LHCN-M2 (cell line): ENCODE measurements around the gene HIBADH. TPM values are rescaled to one million over a fixed set of nuclear protein-coding genes. Genes with fewer than 3 reads are reported as not detected.
"Not testable (repeated sequence)": the region's sequence is repeated elsewhere in the genome, so short reads cannot be mapped to it uniquely, and the experiment has no call there.

Experiments
- DNase-seq: peaks from one replicate; pipeline ENCODE4 v3.0.0-alpha.2; 2012; ENCODE audit warnings: low read depth
- total RNA-seq: library from RNA; depleted of rRNA; stranded (reverse); fragments of >200 nt; gene quantifications from 2 replicates; pipeline ENCODE4 v1.2.3, GENCODE V29; 2014

The HIBADH gene
- total RNA-seq, 1 experiment from 2014 or later, result 99.7 TPM

DNA sequence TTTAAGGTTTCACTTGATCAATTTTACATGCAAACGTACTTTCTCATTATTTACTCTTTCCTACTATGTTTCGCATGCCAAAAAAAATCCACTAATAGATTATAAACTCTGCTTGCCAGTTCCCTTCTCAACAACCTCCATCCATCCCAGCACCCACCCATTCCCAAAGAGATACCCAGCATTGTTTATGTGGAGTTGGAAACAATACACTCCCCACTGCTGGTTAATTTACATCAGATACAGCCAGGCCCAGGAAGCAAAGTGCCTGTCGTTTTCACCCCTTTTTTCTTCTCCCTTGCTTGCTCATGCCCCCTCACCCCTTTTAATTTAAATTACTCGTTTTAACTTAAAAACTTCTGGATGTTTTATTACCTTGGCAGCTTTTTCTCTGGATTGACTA is 59.9 kb downstream of the HIBADH start:
- DNase-seq, result no peak

GRCh38 chr7:27601217-27601616 is 61.5 kb downstream of the HIBADH start:
- DNase-seq, result no peak

DNA sequence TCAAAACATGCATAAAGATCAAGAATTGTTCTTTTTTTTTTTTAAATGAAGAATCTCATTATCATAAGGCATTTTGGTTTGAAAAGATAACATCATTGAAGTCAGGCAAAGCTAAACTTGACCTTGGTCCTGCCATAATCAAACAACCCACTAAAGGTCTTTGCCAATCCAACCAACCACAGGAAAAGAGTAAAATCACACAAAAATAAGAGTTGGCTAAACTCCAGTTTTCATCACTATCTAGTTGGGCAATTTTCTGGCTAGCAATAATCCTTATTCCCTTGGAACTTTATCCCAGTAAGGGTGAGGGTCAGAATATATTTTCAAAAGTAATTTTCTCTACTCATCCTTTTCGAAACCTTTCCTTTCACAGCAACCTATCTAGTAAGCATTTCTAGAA is 62.4 kb downstream of the HIBADH start:
- peak; percentile 32 for DNase-seq

DNA sequence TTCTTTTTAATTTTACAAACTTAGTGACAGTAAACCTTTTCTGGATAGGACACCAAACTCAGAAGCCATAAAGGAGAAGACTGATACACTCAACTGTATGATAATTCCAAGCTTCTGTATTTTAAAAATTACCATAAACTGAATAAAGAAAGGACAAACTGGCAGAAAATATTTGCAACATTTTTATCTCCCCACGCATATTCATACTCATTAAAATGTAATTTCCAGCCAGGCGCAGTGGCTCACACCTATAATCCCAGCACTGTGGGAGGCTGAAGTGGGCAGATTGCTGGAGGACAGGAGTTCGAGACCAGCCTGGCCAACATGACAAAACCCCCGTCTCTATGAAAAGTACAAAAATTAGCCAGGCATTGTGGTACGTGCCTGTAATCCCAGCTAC is 67.7 kb downstream of the HIBADH start:
- no peak for DNase-seq

GRCh38 chr7:27593226-27593625 is 69.5 kb downstream of the HIBADH start:
- DNase-seq, result peak; percentile 49

DNA sequence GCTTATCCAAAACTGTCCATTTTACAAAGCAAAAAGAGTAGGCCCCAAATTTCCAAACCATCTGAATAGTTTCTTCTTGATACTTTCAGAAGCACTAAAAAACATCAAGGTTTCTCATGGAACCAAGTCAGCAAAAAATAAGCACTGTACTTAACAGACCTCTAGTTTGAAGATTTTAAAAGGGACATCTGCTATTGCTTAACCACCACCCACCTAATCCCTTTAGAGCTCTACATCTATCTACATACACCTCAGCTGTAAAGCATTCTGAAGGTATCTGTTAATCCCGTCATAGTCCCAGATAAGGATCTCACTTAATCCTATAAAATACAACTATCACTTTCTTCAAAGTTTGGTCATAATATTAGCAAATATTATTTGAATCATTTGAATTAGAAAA is 72.3 kb downstream of the HIBADH start:
- DNase-seq, result no peak

GRCh38 chr7:27587429-27587828 is 75.3 kb downstream of the HIBADH start:
- DNase-seq, result no peak

DNA sequence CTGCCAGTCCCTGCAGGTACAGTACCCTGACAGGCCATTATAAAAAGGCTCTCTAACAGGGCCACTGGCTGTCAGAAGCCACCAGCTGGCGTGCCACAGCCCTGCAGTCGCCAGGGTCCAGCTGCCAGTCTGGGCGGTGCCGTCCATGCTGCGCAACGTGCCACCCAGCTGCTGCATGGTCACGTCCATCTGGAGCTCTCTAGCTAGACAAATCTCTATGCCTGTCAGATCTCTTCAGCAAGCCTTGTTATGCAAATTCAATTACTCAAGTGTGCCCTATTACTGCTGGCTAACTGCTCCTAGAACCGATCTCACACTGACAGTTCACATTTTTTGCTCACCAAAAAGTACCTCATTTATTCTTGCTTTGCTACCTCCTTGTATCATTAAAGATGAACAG is 75.9 kb downstream of the HIBADH start:
- peak; percentile 71 for DNase-seq

GRCh38 chr7:27585781-27586447 is 76.8 kb downstream of the HIBADH start:
- DNase-seq, result no peak

DNA sequence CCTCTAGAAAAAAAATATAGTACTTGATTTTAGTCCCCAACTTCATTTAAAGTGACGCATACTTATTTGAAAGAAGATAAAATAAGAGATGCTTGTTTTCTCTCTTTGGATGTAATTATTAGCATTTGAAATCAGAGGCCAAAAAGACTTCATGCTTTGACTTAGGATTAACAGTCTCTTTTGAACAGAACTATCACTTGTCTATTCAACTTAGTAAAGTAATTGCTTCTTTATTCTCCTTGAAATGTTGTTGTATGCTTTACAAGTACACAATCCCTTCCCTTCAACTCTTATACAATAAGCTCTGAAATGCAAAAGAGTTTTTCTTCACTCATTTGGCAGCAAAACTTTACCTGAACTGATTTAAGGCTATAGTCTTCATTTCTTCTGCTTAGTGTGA is 80.8 kb downstream of the HIBADH start:
- no peak for DNase-seq

DNA sequence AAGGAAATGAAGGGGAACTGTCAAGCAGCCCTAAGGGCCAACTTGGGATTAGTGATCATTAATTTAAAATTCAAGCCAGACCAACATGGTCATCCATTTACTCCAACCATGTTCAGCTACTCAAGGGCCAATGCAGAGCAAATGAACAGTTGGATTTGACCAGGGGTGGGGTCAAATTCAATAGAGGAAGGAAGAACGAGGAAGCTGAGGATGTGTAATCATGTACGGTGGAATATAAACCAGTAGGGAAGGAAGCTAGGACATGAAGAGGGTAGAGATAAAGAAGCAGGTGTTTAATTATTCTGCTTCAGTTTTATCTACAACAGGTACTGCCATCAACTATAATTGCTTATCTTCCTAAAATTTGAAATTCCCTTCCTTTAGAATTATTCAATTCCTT is 81.6 kb downstream of the HIBADH start:
- DNase-seq, result no peak

DNA sequence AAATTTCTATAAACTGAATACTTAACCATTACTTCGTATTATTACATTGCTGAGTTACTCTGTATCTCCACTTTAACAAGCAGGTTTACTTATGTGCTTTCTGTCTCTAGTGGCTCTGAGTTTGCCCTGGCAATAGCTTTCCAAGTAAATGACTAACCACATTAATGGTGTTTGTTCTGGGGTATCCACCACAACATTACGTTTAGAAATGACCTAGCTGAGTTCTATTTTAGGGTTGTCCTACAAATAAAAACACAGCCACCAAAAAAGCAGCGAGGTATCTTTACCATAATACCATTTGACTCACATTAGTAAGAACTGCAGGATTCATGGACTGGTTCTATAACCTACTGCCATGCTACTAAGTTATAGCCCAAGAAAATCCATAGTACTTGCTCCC is 83.1 kb downstream of the HIBADH start:
- peak; percentile 51 for DNase-seq

GRCh38 chr7:27578169-27578568 is 84.5 kb downstream of the HIBADH start:
- DNase-seq, result not testable (repeated sequence)

DNA sequence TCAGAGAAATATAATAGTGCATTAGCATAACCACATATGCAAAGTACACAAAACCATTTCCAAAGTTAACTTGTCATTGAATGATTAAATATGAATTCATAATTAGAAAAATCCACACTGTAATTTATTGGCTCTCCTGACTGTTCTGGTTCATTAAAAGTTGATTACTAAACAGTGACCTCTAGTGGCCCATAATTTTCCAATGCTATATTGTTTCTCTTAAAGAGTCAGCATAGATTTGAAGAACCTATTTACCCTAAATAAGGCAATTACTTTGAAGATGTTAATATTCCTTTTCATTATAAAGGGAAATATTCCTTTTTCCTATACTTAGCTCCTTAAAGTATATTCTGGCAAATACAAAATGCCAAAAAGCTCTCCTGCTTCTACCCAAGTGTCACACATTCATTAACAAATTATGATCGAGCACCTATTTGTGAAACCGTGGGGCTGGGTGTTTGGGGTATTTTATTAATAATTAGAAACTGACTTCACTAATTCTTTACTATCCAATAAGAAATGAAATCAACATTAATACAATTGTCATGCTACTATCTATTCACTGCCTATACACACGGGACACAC is 86.2 kb downstream of the HIBADH start:
- DNase-seq, result peak; percentile 56

- DNase-seq, result no peak
These were observed 87.1 kb downstream of the HIBADH start for GRCh38 chr7:27575613-27576012.

DNA sequence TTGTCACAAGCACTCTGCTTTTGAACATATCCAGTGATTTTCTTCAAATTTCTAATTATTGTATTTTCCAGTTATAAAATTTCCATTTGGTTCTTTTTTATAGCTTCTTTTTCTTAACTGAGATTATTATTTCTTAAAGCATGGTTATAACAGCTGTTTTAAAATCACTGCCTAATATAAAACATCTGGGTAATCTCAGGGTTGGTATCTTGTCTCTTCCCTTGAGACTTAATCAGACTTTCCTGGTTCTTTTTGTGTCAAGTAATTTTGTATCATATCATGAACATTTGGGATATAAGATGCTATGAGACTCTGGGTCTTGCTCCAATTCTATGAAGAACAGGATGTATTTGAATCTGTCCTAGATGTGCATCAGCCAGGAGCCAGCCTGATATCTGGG is 93.6 kb downstream of the HIBADH start:
- DNase-seq, result no peak

DNA sequence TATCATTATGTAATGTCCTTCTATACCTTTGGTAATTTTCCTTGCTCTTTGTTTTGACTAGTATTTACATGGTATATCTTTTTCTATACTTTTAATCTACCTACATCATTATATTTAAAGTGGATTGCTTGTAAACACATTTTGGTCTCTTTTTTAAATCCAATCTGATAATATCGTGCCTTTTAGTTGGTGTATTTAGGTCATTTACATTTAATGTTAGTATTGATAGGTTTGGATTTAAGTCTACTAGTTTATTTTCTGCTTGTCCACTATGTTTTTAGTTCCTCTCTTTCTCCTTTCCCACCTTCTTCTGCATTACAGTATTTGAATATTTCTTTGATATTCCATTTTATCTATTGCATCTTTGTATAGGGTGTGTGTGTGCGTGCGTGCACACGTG is 95.4 kb downstream of the HIBADH start:
- DNase-seq, result no peak

GRCh38 chr7:27564881-27565482 is 97.7 kb downstream of the HIBADH start:
- DNase-seq, result no peak

DNA sequence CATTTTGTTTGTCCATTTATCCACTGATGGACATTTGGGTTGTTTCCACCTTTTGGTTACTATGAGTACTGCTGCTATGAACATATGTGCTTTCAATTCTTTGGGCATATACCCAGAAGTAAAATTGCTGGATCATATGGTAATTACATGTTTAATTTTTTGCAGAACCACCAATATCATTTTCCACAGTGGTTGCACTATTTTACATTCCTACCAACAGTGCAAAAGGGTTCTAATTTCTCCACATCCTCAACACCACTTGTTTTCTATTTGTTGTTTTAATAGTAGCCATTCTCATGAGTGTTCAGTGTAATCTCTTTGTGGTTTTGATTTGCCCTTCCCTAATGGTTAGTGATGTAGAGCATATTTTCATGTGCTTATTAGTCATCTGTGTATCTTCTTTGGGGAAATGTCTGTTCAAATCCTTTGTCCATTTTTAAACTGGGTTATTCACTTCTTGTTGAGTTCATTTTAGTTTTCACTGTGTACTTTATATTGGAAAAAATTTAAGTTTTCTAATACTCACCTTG is 101.9 kb downstream of the HIBADH start:
- DNase-seq, result peak; percentile 97

DNA sequence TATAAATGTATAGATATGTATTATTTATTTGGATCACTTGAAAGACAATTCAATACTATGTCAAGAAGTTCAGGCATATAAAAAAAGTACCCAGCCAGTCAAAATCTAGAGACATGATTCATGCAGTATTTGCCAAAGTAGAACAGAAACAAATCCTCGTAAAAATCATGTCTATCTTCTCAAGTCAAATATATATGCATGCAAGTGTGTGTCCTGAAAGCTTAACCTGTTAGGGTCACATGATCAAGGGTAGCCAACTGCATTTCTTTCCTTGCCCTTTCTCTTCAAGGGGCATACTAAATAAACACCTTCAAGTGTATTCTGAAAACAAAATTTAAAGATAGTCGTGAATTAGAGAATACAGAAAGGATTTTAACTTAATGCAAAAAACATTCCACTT is 107.0 kb downstream of the HIBADH start:
- DNase-seq, result no peak

GRCh38 chr7:27554826-27555225 is 107.9 kb downstream of the HIBADH start:
- DNase-seq, result no peak

DNA sequence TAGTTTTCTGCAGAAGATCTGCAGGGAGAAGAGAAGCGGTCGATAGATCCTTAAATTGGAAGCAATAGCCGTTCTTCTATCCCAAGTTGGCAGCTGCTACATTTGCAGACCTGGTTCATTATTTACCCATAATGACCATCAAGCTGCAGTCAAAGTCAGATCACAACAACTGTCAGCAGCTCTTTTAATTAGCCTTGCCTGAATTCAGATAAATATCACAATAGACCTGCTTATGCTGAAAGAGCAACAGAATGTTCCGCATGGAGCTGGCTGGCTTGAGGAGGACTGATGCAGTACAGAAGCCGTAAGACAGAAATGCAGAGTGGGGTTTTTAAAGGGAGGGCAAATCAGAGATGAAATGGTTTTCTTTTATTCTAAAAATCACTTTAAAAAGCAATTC is 109.4 kb downstream of the HIBADH start:
- no peak for DNase-seq

DNA sequence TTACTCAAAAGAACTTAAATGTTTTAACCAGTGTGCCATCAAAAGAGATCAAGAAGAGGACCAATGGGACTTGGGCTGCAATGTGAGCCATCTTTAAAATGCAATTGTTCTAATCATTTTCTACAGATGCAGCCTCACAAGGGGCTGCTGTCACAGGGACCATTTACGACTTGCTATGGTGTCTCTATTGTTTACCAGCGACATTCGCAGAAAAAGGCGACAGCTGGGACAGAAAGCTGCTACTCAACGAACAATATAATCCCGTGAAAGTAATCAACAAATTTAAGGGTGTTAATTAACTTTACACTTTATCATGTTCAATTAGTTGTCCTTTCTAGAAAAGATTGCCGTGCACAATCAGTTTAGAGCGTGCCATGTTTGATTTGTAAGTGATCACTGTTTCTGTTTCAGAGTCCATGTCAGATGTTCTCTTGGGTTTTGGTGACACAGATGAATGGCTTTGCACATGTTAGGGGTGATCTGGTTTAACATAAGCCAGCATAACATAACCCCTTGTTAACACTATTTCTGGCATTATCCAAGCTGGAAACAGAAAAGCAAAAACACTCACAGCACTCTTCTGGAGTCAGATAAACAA is 110.8 kb downstream of the HIBADH start:
- DNase-seq, result no peak
